ENCODE results near the gene MUC5B. TPM values are rescaled to one million over a fixed set of nuclear protein-coding genes. Genes with fewer than 3 reads are reported as not detected.

The MUC5B gene
- total and polyA plus RNA-seq, 2 donors from 2014 or later = 0.38 TPM; not detected in 1

GRCh38 chr11:1237851-1238250 is 15.0 kb downstream of the MUC5B start:
- no peaks in the 10 kb centered on the region for H3K4me1 ChIP-seq (ENCODE audit: control insufficient read depth in 2 of 3, insufficient read depth in 2 of 3, low read depth in 1 of 3, low read length in 3 of 3)
- DNase-seq (peak in 1 of 5 donors; percentile 46), FAIRE-seq (no peak)
- H3K9me3 ChIP-seq (ENCODE audit: control insufficient read depth in 2 of 3, insufficient read depth in 1 of 3, low read length in 3 of 3) = no peaks in the 10 kb centered on the region
- no peak overlapping the region for H3K9ac ChIP-seq (ENCODE audit: low read length in 3 of 3)
- no peak overlapping the region for H3K27ac ChIP-seq (ENCODE audit: low read depth in 2 of 2, low read length in 2 of 2)
- no peak overlapping the region for H3K4me3 ChIP-seq (ENCODE audit: low read length in 3 of 3)
- H3K36me3 ChIP-seq (ENCODE audit: control insufficient read depth in 2 of 3, insufficient read depth in 3 of 3, low read length in 3 of 3) = no peaks in the 10 kb centered on the region
- no peak for TF ChIP-seq CTCF (IDR thresholded peaks at IDR 0.05; ENCODE audit: borderline replicate concordance, extremely low read depth, insufficient read depth)
- H3K27me3 ChIP-seq (ENCODE audit: control insufficient read depth, insufficient read depth, low read length) = no peaks in the 10 kb centered on the region
- intact Hi-C loops (cut with DNase I) = no loop called here

GRCh38 chr11:1238767-1239595 is 16.1 kb downstream of the MUC5B start:
- DNase-seq (peak in 3 of 5 donors; percentile 74 to 79 (median 78)), FAIRE-seq (no peak)

GRCh38 chr11:1239596-1240205 is 16.8 kb downstream of the MUC5B start:
- H3K36me3 ChIP-seq (ENCODE audit: control insufficient read depth in 2 of 3, insufficient read depth in 3 of 3, low read length in 3 of 3) = no peaks in the 10 kb centered on the region
- no peak for TF ChIP-seq CTCF (IDR thresholded peaks at IDR 0.05; ENCODE audit: borderline replicate concordance, extremely low read depth, insufficient read depth)
- H3K9me3 ChIP-seq (ENCODE audit: control insufficient read depth in 2 of 3, insufficient read depth in 1 of 3, low read length in 3 of 3) = no peaks in the 10 kb centered on the region
- no peak overlapping the region for H3K27ac ChIP-seq (ENCODE audit: low read depth in 2 of 2, low read length in 2 of 2)
- no peaks in the 10 kb centered on the region for H3K4me1 ChIP-seq (ENCODE audit: control insufficient read depth in 2 of 3, insufficient read depth in 2 of 3, low read depth in 1 of 3, low read length in 3 of 3)
- FAIRE-seq = no peak
- H3K27me3 ChIP-seq (ENCODE audit: control insufficient read depth, insufficient read depth, low read length) = no peaks in the 10 kb centered on the region
- DNase-seq = no peak
- H3K4me3 ChIP-seq (ENCODE audit: low read length in 3 of 3) = no peak overlapping the region
- no peak overlapping the region for H3K9ac ChIP-seq (ENCODE audit: low read length in 3 of 3)
- intact Hi-C loops (cut with DNase I) = no loop called here

More at GRCh38 chr11:1238767-1239595, 16.1 kb downstream of the MUC5B start:
- Histone ChIP-seq H3K4me3 (ENCODE audit: low read length in 3 of 3) (no peak overlapping the region), H3K9me3 (ENCODE audit: control insufficient read depth in 2 of 3, insufficient read depth in 1 of 3, low read length in 3 of 3) (no peaks in the 10 kb centered on the region), H3K36me3 (ENCODE audit: control insufficient read depth in 2 of 3, insufficient read depth in 3 of 3, low read length in 3 of 3) (no peaks in the 10 kb centered on the region), H3K9ac (ENCODE audit: low read length in 3 of 3) (no peak overlapping the region), H3K4me1 (ENCODE audit: control insufficient read depth in 2 of 3, insufficient read depth in 2 of 3, low read depth in 1 of 3, low read length in 3 of 3) (no peaks in the 10 kb centered on the region), H3K27ac (ENCODE audit: low read depth in 2 of 2, low read length in 2 of 2) (no peak overlapping the region), H3K27me3 (ENCODE audit: control insufficient read depth, insufficient read depth, low read length) (no peaks in the 10 kb centered on the region)
- intact Hi-C loops (cut with DNase I) = no loop called here
- no peak for TF ChIP-seq CTCF (IDR thresholded peaks at IDR 0.05; ENCODE audit: borderline replicate concordance, extremely low read depth, insufficient read depth)
